Osteocyte (in vitro differentiated cells): Measurements from ENCODE around the gene CHST14. TPM values are rescaled to one million over a fixed set of nuclear protein-coding genes. Genes with fewer than 3 reads are reported as not detected.

Experiments
- DNase-seq: peaks from one replicate; pipeline ENCODE4 v3.0.0; 2021; ENCODE audit warnings: mixed read lengths; ENCODE audit not compliant: unreplicated experiment; ENCODE audit errors: extremely low spot score
- H3K27ac Mint-ChIP-seq: one replicate; pipeline ENCODE4 v1.8.0; 2021; ENCODE audit warnings: mild to moderate bottlenecking, mixed read lengths; ENCODE audit not compliant: unreplicated experiment
- H3K27me3 Mint-ChIP-seq: one replicate; pipeline ENCODE4 v1.8.0; 2021; ENCODE audit warnings: mixed read lengths; ENCODE audit not compliant: unreplicated experiment
- H3K36me3 Mint-ChIP-seq: one replicate; pipeline ENCODE4 v1.8.0; 2021; ENCODE audit warnings: mixed read lengths; ENCODE audit not compliant: unreplicated experiment
- H3K4me1 Mint-ChIP-seq: one replicate; pipeline ENCODE4 v1.8.0; 2021; ENCODE audit warnings: mixed read lengths; ENCODE audit not compliant: unreplicated experiment
- H3K4me3 Mint-ChIP-seq: one replicate; pipeline ENCODE4 v1.8.0; 2021; ENCODE audit warnings: mild to moderate bottlenecking, moderate library complexity, mixed read lengths; ENCODE audit not compliant: unreplicated experiment
- H3K9me3 Mint-ChIP-seq: one replicate; pipeline ENCODE4 v1.8.0; 2021; ENCODE audit warnings: mixed read lengths; ENCODE audit not compliant: unreplicated experiment
- CTCF ChIP-seq: fragments of 200-600 bp; sonication (generic); IDR thresholded peaks from 2 replicates; pipeline ENCODE4 v1.5.0; 2021; ENCODE audit warnings: antibody characterized with exemption, mild to moderate bottlenecking, moderate library complexity
- total RNA-seq: library from RNA; stranded (reverse); gene quantifications from 2 replicates; pipeline ENCODE4 v1.2.1, GENCODE V29; 2021

The CHST14 gene
- total RNA-seq, 1 donor from 2014 or later = 46.4 TPM

DNA sequence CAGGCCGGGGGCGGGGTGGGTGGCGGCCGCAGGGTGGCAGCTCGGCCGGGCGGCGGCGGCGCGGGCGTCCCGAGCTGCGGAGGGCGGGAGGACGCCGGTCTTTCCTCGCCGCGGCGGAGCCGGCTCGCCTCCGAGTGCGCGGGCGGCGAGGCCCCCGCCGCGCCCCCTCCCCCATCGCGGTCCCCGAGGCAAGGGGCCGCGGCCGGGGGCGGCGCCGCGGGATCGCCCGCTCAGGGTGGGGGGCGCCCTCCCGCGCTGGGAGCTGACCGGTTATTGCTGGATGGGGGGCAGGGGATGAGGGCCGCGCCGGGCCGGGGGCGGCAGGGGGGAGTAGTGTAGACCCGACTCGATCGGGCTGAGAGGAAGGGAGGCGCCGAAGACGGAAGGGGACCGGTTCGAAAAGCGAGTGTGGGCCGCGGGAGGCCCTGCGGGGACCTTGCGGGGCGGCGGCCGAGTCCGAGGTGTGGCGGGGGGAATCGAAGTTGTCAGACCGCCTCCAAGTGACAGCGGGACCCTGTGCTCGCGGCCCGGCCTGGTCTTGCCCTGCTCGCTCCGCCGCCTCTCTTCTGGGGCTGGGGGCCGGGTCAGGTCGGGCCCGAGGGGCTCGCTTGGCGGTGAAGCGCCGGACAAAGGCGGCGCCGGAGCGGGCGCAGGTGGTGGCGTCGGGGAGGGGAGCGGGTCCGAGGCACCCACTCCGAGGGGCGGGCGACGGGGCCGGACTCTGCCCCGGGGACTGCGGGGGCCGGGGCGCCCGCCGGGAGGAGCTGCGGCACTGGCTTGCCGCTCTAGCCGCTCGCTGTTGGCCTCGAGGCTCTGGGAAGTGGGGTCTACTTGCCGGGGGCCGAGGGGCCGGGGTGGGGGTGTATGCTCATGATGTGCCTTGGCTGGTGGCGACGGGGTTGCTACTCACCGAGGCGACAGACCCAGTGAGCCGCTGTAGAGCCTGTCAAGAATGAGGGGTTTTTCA lies 28.9 kb upstream of the CHST14 start:
- H3K4me3 Mint-ChIP-seq = peak overlapping the region; percentile 82
- H3K27me3 Mint-ChIP-seq = peaks cover 7% of the 10 kb centered on the region
- peaks cover 61% of the 10 kb centered on the region for H3K4me1 Mint-ChIP-seq
- H3K36me3 Mint-ChIP-seq = no peaks in the 10 kb centered on the region
- H3K9me3 Mint-ChIP-seq = no peaks in the 10 kb centered on the region
- TF ChIP-seq CTCF = peak; percentile 40
- no peak for DNase-seq
- peak overlapping the region; percentile 69 for H3K27ac Mint-ChIP-seq

DNA sequence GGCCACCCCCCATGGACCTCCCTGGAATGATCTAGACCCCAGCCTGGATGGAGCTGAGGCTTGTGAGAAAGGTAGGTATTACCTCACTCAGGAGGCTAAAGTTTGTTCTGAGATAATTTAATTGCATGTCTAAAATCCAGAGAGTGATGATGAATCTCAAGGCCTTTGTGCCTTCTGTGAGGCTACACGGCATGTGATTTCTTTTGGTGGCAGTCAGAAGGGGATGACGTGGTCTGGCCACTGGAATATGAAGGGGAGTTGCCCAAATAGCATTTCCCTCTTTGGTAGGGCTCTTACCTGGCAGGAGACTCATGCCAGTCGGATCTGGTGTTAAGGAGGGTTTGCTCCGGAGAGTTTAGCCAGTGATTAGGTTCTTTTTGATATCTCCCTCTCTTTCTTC lies 27.5 kb upstream of the CHST14 start:
- DNase-seq = no peak
- H3K36me3 Mint-ChIP-seq = no peaks in the 10 kb centered on the region
- no peaks in the 10 kb centered on the region for H3K9me3 Mint-ChIP-seq
- no peak overlapping the region for H3K27ac Mint-ChIP-seq
- no peak for TF ChIP-seq CTCF
- peaks cover 48% of the 10 kb centered on the region for H3K4me1 Mint-ChIP-seq
- peak overlapping the region; percentile 82 for H3K4me3 Mint-ChIP-seq
- no peaks in the 10 kb centered on the region for H3K27me3 Mint-ChIP-seq

DNA sequence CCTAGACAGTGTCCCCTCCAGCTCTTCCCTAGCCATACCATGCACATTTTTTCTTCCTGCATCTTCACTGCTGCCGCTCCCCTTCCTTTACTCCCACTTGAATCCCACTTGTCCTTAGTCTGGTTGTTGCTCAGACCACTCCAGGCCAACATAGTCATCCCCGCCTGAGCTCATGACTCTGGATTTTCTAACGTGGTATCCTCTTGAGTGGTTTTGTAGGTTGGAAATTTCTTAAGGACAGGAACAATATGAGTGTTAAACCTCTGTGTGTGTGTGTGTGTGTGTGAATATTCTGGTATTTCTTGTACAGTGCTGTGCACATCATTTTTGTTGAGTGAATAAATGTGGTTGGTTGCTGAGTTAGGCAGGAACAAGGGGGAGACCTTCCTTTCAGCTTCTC lies 26.9 kb upstream of the CHST14 start:
- Mint-ChIP-seq H3K4me1 (peaks cover 42% of the 10 kb centered on the region), H3K9me3 (no peaks in the 10 kb centered on the region), H3K27me3 (no peaks in the 10 kb centered on the region), H3K4me3 (peak overlapping the region; percentile 39), H3K27ac (no peak overlapping the region), H3K36me3 (no peaks in the 10 kb centered on the region)
- no peak for DNase-seq
- TF ChIP-seq CTCF = no peak

DNA sequence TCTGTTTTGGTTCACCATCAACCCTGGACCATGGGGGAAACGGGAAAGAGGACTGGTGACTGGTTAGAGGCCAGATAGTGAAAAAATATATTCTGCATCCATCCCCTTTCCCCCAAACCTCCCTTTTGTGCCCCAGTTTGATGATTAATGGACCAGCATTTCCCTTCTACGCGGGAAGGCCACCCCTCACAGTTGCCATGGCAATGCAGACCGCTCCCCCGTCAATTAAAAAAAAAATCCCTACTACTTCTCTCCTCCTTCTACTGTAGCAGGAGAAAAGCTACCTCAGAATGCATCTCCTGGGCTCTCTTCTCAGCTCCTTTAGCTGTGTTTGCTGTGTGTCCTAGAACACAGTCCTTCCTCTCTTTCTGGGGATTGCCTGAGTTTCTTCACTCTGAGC lies 26.0 kb upstream of the CHST14 start:
- H3K27me3 Mint-ChIP-seq = no peaks in the 10 kb centered on the region
- H3K36me3 Mint-ChIP-seq = no peaks in the 10 kb centered on the region
- no peak for TF ChIP-seq CTCF
- H3K9me3 Mint-ChIP-seq = no peaks in the 10 kb centered on the region
- no peak for DNase-seq
- H3K4me1 Mint-ChIP-seq = peaks cover 38% of the 10 kb centered on the region
- no peak overlapping the region for H3K4me3 Mint-ChIP-seq
- no peak overlapping the region for H3K27ac Mint-ChIP-seq

GRCh38 chr15:40445421-40445922 lies 25.3 kb upstream of the CHST14 start:
- TF ChIP-seq CTCF = no peak
- H3K36me3 Mint-ChIP-seq = no peaks in the 10 kb centered on the region
- no peaks in the 10 kb centered on the region for H3K27me3 Mint-ChIP-seq
- H3K4me1 Mint-ChIP-seq = peaks cover 34% of the 10 kb centered on the region
- H3K4me3 Mint-ChIP-seq = no peak overlapping the region
- DNase-seq = no peak
- no peak overlapping the region for H3K27ac Mint-ChIP-seq
- H3K9me3 Mint-ChIP-seq = no peaks in the 10 kb centered on the region
